ENCODE results near the gene HSPA1A.
"Not testable (repeated sequence)": the region's sequence is repeated elsewhere in the genome, so short reads cannot be mapped to it uniquely, and the experiment has no call there.

HSPA1A gene

DNA sequence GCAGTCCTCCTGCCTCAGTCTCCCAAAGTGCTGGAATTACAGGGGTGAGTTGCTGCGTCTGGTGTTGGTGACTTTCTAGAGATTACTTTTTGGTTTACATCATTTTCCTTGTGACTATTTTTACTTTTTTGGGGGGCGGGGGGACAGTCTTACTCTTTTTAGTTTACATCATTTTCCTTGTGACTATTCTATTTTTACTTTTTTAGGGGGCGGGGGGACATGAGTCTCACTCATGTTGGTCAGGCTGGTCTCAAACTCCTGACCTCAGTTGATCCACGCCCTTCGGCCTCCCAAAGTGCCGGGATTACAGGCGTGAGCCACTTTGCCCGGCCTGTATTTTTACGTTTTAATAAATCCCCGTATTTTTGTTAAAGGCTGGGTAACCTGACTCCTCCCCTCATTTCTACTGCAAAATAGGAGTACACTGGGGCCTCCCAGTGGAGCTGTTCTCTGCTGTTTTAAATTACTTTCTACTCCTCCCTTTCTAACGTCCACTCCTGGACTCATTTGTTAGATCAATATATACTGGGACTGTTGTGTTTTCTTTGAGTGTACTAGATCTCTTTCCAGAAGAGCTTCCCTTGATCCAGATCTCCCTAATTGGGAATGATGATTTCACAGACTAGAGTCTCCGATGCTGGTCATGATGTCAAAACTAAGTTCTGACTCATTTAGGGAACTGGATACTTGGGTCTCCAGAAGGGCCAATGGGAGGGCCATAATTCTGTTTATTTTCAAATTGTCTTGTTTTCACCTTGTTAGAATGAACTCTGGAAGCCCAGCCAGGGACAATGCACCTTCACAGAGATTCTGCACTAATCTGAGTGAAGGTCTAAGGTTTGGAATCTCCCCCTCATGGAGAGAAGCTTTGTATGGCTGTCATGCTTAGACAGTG lies 21.4 kb downstream of the HSPA1A start:
- peak; percentile 51 for DNase-seq (ENCODE audit: low read depth)

GRCh38 chr6:31837369-31838113 lies 22.2 kb downstream of the HSPA1A start:
- DNase-seq (ENCODE audit: low read depth): no peak

- not testable (repeated sequence) for DNase-seq (ENCODE audit: low read depth)
Observed at GRCh38 chr6:31838114-31838553, 22.8 kb downstream of the HSPA1A start.

DNA sequence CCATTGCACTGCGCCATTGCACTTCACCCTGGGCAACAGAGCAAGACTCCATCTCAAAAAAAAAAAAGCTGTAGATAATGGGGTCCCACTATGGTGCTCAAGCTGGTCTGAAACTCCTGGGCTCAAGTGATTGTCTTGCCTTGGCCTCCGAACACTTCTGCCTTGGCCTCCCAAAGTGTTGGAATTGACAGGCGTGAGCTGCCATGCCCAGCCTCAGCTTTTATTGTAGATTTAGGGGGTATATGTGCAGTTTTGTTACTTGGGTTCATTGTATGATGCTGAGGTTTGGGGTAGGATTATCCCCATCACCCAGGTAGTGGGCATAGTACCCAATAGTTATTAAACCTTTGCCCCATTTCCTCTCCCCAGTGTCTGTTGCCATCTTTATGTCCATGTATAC lies 23.6 kb downstream of the HSPA1A start:
- no peak for DNase-seq (ENCODE audit: low read depth)

- DNase-seq (ENCODE audit: low read depth): not testable (repeated sequence)
Observed at GRCh38 chr6:31839779-31840126, 24.4 kb downstream of the HSPA1A start.

GRCh38 chr6:31842053-31842452 lies 26.7 kb downstream of the HSPA1A start:
- no peak for DNase-seq (ENCODE audit: low read depth)

- DNase-seq (ENCODE audit: low read depth): no peak
Observed at GRCh38 chr6:31844507-31844906, 29.2 kb downstream of the HSPA1A start.

GRCh38 chr6:31847276-31847978 lies 32.1 kb downstream of the HSPA1A start:
- DNase-seq (ENCODE audit: low read depth): no peak

DNA sequence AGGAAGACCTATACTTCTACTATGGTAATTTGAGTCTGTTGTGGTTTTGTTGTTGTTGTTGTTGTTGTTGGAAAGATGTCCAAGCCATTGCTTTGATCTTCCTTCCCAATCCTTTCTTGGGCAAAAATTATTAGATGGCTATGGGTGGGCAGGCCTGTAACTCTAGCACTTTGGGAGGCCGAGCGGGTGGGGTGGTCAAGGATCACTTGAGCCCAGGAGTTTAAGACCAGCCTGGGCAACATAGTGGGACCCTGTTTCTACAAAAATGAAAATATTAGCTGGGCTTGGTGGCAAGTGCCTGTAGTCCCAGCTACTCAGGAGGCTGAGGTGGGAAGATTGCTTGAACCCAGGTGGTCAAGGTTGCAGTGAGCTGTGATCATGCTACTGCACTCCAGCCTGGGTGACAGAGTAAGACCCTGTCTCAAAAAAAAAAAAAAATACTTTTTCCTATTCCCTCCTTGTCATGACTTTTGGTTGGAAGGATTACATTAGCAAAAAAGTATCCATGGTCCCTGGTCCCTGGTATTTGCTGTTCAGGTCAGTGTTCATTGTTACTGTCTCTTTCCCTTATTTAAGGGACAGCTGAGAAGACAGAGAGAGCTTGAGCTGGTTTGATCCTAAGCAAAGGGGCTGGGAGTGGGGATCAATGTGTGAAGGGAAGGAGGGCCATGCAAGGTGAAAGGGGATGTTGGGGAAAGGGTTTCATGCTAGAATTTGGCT lies 35.6 kb downstream of the HSPA1A start:
- no peak for DNase-seq (ENCODE audit: low read depth)

DNA sequence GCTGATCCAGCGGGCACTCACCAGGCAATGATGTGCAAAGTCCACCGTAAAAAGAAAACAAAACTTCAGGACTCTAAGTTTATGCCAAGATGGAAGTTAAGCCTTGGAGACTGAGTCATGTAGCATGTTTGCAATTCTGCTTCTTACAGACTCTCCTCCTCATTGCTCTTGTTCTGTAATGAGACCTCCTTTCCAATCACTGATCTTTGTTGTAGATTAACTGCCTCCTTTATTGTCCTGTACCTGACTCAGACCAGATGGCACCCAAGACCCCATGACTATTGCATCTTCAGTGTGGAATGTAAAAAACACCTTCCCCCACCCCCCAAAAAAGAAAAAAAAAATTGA lies 36.1 kb downstream of the HSPA1A start:
- no peak for DNase-seq (ENCODE audit: low read depth)

GRCh38 chr6:31851980-31852718 lies 36.8 kb downstream of the HSPA1A start:
- not testable (repeated sequence) for DNase-seq (ENCODE audit: low read depth)

- DNase-seq (ENCODE audit: low read depth): not testable (repeated sequence)
Observed at GRCh38 chr6:31857774-31858173, 42.4 kb downstream of the HSPA1A start.

- DNase-seq (ENCODE audit: low read depth): no peak
Observed at GRCh38 chr6:31858707-31859106, 43.4 kb downstream of the HSPA1A start.

DNA sequence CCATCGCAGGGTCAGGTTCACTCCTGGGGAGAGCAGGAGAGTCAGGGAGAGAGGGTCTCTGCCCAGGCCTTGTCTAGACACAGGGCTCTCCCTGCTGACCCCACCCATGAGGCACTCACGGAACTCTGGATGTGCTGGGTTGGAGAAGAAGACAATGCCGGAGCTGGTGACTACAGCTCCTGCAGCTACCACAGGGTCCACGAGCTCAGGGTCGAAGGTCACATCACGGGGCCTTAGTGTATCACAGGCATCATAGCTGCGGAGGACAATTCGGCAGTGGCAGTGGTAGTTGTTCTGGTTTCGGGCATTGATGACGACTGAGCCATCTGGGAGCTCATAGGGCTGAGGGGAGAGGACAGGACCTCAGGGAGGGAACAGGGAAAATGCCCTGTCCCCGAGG lies 44.6 kb downstream of the HSPA1A start:
- DNase-seq (ENCODE audit: low read depth): no peak

DNA sequence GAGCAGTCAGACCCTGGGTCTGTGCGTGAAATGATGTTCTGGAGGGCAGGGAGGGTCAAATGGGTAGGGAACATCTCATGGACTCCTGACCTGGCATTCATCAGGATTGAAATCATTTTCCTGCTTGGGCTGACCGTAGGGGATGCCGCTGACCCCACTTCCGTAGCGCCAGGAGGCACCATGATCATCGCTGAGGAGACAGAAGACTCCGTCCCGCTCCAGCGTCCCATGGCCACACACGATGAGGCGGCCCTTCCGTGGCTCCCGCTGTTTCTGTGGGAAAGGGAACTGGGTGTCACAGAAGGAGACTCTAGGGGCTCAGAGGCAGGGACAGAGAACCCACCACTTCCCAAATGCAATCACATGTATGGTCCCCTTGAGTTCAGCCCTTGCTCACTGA lies 45.0 kb downstream of the HSPA1A start:
- no peak for DNase-seq (ENCODE audit: low read depth)

DNA sequence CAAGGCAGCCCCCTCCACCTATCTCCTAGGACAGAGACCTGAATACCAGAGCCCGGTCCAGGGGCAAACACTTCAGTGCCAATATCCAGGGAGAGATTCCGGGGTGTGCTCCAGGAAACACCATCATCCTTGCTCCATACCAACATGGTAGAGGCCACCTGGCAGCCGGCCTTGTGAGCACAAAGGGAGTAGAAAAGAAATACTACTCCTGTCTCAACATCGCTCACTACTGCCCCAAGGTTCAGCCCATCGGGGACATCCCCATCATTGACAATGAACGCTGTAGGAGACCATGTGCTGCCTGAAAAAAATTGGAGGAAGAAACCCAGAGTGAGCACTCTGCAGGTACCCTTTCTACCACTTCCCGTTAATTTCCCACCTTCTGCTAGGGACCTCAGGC lies 45.8 kb downstream of the HSPA1A start:
- DNase-seq (ENCODE audit: low read depth): no peak

GRCh38 chr6:31861919-31862343 lies 46.6 kb downstream of the HSPA1A start:
- DNase-seq (ENCODE audit: low read depth): no peak

- peak; percentile 100 for DNase-seq (ENCODE audit: low read depth)
Observed at GRCh38 chr6:31862344-31863235, 47.2 kb downstream of the HSPA1A start, which contains the start of gene NEU1. Gene NEU1 (minus strand): TSS chr6:31862821. CDS start chr6:31862776, 45 bp downstream.

DNA sequence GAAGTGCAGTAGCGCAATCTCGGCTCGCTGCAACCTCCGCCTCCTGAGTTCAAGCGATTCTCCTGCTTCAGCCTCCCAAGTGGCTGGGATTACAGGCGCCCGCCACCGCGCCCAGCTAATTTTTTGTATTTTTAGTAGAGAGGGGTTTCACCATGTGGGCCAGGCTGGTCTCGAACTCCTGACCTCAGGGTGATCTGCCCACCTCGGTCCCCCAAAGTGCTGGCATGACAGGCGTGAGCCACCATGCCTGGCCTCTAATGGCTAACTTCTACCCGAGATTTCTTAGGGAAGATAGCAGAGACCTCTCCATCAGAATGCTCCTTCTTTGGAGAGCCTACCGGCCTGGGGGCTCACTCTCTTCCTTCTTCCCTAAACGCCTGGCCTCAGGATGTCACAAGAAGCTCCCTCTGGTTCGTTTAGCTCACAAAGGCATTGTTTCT lies 48.8 kb downstream of the HSPA1A start:
- not testable (repeated sequence) for DNase-seq (ENCODE audit: low read depth)

DNA sequence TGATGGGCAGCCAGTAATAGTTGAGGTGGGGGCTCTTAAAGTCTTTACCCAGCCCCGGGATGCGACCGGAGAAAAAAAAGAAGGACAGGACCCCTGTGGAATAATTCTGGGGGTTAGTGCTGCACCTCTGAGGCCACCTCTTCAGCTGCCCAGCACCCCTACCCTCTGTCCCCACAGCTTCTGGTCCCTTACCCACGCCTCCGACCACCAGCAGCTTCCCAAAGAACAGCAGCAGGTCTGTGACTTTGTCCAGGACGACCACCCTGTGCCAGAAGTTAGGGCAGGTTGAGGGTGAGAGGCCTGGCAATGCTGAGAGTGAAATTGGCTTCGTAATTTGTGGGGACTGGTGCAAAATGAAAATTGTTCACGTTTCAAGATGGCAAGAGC lies 49.5 kb downstream of the HSPA1A start:
- DNase-seq (ENCODE audit: low read depth): no peak

Data from stromal cell of bone marrow (primary cell).